Common myeloid progenitor, CD34-positive (primary cell): ENCODE results near the gene PRR5.
A peak's percentile ranks its signal among the peaks of the same experiment; 100 is the strongest.

Source experiments
- CTCF ChIA-PET: fragments of 350-600 bp; sonication (Branson Sonifier 250); formaldehyde crosslinking; loops from one replicate; lab custom pipeline; 2021; ENCODE audit warnings: antibody characterized with exemption; lab: Charles Lee
- POLR2A ChIA-PET: fragments of 350-600 bp; sonication (Branson Sonifier 250); formaldehyde crosslinking; loops from one replicate; lab custom pipeline; 2021; ENCODE audit warnings: antibody characterized with exemption; lab: Charles Lee
- DNase-seq, 3 donors: peaks; one replicate each; pipeline versions ENCODE4 v3.0.0 to v3.0.0-alpha.2; 2013
- H3K27ac ChIP-seq, 2 experiments: 1 replicate in 1 of 2; 2 replicates in 1 of 2; pipeline ENCODE4 v1.7.0; 2013; ENCODE audit warnings: inconsistent platforms in 2 of 2, low read length in 2 of 2, mild to moderate bottlenecking in 2 of 2, low read depth in 1 of 2, moderate library complexity in 1 of 2; ENCODE audit not compliant: severe bottlenecking in 2 of 2, insufficient read depth in 1 of 2, poor library complexity in 1 of 2
- H3K27me3 ChIP-seq, 5 experiments: replicated peaks in 2 of 5; 1 replicate in 3 of 5; 2 replicates in 2 of 5; pipeline versions ENCODE4 v1.6.1 to v1.7.0; 2013; ENCODE audit warnings: low read length in 4 of 5, mild to moderate bottlenecking in 2 of 5, moderate library complexity in 2 of 5, inconsistent platforms in 1 of 5; ENCODE audit not compliant: insufficient read depth in 5 of 5, control insufficient read depth in 4 of 5
- H3K36me3 ChIP-seq, 4 experiments: 1 replicate in 2 of 4; 2 replicates in 2 of 4; pipeline versions ENCODE4 v1.6.1 to v1.7.0; 2013; ENCODE audit warnings: low read length in 3 of 4, control low read depth in 1 of 4, mild to moderate bottlenecking in 1 of 4; ENCODE audit not compliant: control insufficient read depth in 4 of 4, insufficient read depth in 4 of 4
- H3K4me1 ChIP-seq, 4 experiments: 1 replicate in 3 of 4; 2 replicates in 1 of 4; pipeline versions ENCODE4 v1.6.1 to v1.7.1; 2013; ENCODE audit warnings: low read length in 3 of 4, mild to moderate bottlenecking in 3 of 4, control low read depth in 1 of 4, inconsistent platforms in 1 of 4, moderate library complexity in 1 of 4; ENCODE audit not compliant: control insufficient read depth in 4 of 4, insufficient read depth in 4 of 4; ENCODE audit errors: control extremely low read depth in 1 of 4
- H3K4me3 ChIP-seq, 7 experiments: 1 replicate in 4 of 7; 2 replicates in 3 of 7; pipeline versions ENCODE4 v1.5.1 to v1.7.0; 2013; ENCODE audit warnings: mild to moderate bottlenecking in 7 of 7, low read length in 6 of 7, moderate library complexity in 6 of 7, inconsistent platforms in 2 of 7, low read depth in 2 of 7, control low read depth in 1 of 7; ENCODE audit not compliant: insufficient read depth in 4 of 7, control insufficient read depth in 1 of 7; ENCODE audit errors: extremely low read depth in 1 of 7
- H3K9me3 ChIP-seq, 5 experiments: 1 replicate in 4 of 5; 2 replicates in 1 of 5; pipeline versions ENCODE4 v1.6.1 to v1.7.1; 2013; ENCODE audit warnings: low read length in 4 of 5, mild to moderate bottlenecking in 2 of 5, inconsistent platforms in 1 of 5, low read depth in 1 of 5, moderate library complexity in 1 of 5; ENCODE audit not compliant: control insufficient read depth in 4 of 5, insufficient read depth in 2 of 5; ENCODE audit errors: control extremely low read depth in 1 of 5
- WGBS: methylation state at CpG from one replicate; pipeline ENCODE4 v1.1.5; 2013; ENCODE audit not compliant: insufficient coverage; 5-methylcytosine and 5-hydroxymethylcytosine counted together

PRR5 gene

DNA sequence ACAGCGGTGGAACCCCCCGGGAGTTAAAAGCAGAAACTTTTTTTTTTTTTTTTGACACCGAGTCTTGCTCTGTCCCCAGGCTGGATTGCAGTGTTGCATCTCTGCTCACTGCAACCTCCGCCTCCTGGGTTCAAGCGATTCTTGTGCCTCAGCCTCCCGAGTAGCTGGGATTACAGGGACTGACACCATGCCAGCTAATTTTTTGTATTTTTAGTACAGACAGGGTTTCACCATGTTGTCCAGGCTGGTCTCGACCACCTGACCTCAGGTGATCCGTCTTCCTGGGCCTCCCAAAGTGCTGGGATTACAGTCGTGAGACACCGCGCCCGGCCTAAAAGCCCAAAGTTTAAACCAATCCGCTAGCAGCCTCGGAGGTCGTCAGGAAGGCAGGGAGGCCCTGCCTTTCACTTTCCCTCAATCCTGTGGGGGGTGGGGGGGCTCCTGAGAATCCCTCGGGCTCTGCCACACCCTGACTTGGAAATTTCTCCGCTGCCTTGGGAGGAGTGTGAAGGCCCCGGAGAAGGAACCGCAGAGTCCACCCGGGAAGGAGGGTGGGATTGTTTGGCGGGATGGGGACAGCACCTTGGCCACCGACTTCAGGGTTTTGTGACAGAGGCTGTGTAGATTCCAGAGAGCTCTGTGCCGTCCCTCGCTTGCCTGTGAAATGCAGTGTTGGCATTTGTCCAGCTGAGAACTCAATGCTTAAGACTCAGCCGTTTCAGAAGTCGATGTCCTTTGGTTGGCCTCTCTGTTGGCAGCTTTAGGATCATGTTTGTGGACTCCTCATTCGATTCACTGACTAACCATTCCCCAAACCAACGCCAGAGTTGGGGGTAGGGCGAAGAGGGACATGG, 51.4 kb downstream of the PRR5 start:
- H3K36me3 ChIP-seq, result no peaks in the 10 kb centered on the region
- ChIA-PET CTCF (no interaction called here), POLR2A (no interaction called here)
- 40% methylated on average over 25 of the region's 29 CpGs for WGBS
- H3K4me1 ChIP-seq, result peaks cover 0 to 7% (median 2%) of the 10 kb centered on the region in 4 experiments
- no peak overlapping the region for H3K27ac ChIP-seq
- H3K9me3 ChIP-seq, result peaks cover 0 to 2% (median 0%) of the 10 kb centered on the region in 5 experiments
- DNase-seq, result peak in 2 of 3 donors; percentile 49 to 58
- H3K27me3 ChIP-seq, result peaks cover 10 to 68% (median 33%) of the 10 kb centered on the region in 5 experiments
- H3K4me3 ChIP-seq, result peak overlapping the region in 2 of 7 experiments; percentile 36 to 50

DNA sequence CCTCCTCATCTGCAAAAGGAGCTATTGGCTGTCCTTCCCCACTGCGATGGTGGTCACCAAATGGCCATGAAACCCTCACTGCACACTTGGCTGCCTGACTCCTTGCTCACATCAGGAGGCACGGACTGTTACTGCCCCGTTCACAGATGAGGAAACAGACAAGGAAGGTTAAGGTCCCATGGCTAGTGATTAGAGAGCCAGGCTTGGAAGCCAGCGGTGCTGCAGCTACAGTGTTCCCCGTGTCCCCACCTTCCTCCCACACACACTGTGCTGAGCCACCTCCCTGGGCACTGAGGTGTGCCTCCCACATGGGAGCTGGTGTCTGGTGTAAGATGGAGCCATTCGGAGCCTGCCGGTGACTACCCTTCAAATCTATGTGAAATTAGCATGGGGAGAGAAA, 53.0 kb downstream of the PRR5 start:
- ChIA-PET CTCF (no interaction called here), POLR2A (no interaction called here)
- Histone ChIP-seq H3K27ac (no peak overlapping the region), H3K27me3 (peaks cover 10 to 68% (median 33%) of the 10 kb centered on the region in 5 experiments), H3K9me3 (peaks cover 0 to 2% (median 0%) of the 10 kb centered on the region in 5 experiments), H3K4me1 (peaks cover 0 to 7% (median 2%) of the 10 kb centered on the region in 4 experiments), H3K4me3 (no peak overlapping the region), H3K36me3 (no peaks in the 10 kb centered on the region)
- WGBS, result 46% methylated on average over 5 of the region's 7 CpGs
- no peak for DNase-seq

DNA sequence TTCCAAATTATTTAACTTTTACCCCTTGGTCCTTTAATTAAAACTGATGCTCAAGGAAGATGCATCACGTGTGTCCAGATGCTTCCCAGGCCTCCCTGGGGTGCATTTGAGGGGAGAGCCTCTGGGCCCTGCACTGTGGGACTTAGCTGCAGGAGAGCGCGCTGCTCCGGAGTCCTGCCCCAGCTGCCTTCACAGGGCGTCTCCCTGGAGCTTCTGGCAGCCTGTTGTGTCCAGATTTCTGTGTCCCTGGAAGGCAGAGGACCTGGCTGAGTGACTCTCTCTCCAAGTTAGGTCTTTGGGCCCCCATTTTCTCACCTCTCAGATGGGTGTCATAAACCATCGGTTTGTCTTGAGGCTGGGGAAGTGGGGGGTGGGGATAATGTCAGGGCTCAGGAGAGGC, 53.4 kb downstream of the PRR5 start:
- no peak overlapping the region for H3K27ac ChIP-seq
- DNase-seq, result no peak
- H3K4me3 ChIP-seq, result no peak overlapping the region
- WGBS, result 56% methylated on average over 4 of the region's 6 CpGs
- peaks cover 10 to 63% (median 33%) of the 10 kb centered on the region in 5 experiments for H3K27me3 ChIP-seq
- peaks cover 0 to 7% (median 2%) of the 10 kb centered on the region in 4 experiments for H3K4me1 ChIP-seq
- peaks cover 0 to 2% (median 0%) of the 10 kb centered on the region in 5 experiments for H3K9me3 ChIP-seq
- CTCF ChIA-PET, result no interaction called here
- POLR2A ChIA-PET, result no interaction called here
- no peaks in the 10 kb centered on the region for H3K36me3 ChIP-seq

DNA sequence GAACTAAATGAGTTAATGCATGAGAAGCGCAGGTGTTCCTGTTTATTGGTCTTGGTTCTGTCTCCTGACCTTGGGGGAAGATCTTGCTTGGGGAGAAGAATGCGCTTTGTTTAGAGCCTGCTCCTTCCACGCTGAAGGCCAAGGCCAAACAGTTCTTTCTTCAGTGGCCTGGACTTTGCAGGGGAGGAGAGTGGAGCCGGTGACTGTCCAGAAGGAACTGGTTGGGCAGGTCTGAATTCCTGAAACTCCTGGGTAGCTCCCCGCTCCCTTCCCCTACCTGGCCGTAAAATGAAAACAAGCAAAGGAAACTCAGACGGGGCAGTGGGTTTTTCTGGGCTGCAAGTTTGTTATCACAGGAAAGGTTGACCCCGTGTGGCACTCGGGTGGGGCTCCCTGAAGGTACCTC, 54.0 kb downstream of the PRR5 start:
- no peak for DNase-seq
- Histone ChIP-seq H3K4me3 (no peak overlapping the region), H3K36me3 (no peaks in the 10 kb centered on the region), H3K4me1 (peaks cover 0 to 7% (median 2%) of the 10 kb centered on the region in 4 experiments), H3K9me3 (peaks cover 0 to 1% (median 0%) of the 10 kb centered on the region in 5 experiments), H3K27ac (no peak overlapping the region), H3K27me3 (peaks cover 10 to 58% (median 31%) of the 10 kb centered on the region in 5 experiments)
- CTCF ChIA-PET, result no interaction called here
- POLR2A ChIA-PET, result no interaction called here
- 60% methylated on average over 6 of the region's 9 CpGs for WGBS

DNA sequence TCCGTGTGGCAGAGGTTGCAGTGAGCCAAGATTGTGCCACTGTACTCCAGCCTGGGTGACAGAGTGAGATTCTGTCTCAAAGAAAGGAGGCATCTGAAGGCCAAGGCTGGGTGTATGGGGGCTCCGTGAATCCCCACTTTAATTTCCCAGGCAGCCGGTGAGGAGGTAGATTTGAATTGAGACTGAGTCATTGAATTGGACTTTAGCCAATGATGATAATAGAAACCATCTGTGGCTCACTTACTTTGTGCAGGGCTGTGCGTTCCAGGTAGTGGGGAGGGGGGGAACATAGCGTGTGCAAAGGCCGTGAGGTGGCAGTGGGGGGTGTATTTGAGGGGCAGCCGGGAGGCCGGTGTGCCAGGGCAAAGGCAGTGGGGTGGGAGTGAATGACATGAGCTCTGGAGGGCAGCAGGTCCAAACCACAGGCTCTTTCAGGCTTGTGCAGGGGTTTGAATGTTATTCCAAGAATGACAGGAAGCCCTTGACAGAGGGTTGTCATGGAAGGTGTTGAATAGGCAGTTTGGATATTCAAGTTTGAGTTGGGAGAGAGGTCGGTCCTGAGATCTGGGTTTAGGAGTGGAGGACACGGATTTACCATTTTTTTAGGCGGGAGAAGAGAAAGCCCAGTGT, 56.5 kb downstream of the PRR5 start:
- Histone ChIP-seq H3K27ac (no peak overlapping the region), H3K36me3 (no peaks in the 10 kb centered on the region), H3K9me3 (peaks cover 0 to 5% (median 0%) of the 10 kb centered on the region in 5 experiments), H3K4me3 (no peak overlapping the region), H3K27me3 (peaks cover 8 to 34% (median 21%) of the 10 kb centered on the region in 5 experiments), H3K4me1 (no peaks in the 10 kb centered on the region)
- no peak for DNase-seq
- WGBS, result 95% methylated on average over 11 of the region's 11 CpGs
- POLR2A ChIA-PET, result no interaction called here
- CTCF ChIA-PET, result no interaction called here

DNA sequence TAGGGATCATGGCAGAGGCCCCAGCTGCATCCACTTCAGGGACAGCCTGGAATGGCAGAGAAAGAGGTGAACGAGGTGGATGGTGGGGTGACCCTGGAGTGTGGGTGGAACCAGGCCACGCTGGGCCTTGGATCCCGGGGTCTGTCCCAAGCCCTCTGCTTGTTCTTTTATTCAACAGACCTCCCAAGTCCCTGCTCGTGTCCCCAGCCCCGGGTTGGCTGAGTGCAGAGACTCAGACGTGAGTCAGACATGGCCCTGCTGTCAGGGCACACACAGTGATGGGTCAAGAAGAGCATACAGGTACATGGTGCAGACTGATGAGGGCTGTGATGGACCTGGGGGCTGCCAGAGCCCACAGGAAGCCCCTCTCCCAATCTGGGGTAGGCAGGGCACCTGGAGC, 57.0 kb downstream of the PRR5 start:
- DNase-seq, result no peak
- ChIA-PET CTCF (no interaction called here), POLR2A (no interaction called here)
- Histone ChIP-seq H3K27ac (no peak overlapping the region), H3K9me3 (peaks cover 0 to 5% (median 0%) of the 10 kb centered on the region in 5 experiments), H3K27me3 (peaks cover 5 to 29% (median 16%) of the 10 kb centered on the region in 5 experiments), H3K4me3 (no peak overlapping the region), H3K36me3 (no peaks in the 10 kb centered on the region), H3K4me1 (no peaks in the 10 kb centered on the region)
- 100% methylated on average over 3 of the region's 6 CpGs for WGBS
